NCI-H510A treated with DMSO at 0.1 percent for 48 hours (cell line): ENCODE results near the gene MACC1.
A peak's percentile ranks its signal among the peaks of the same experiment; 100 is the strongest.
"Not testable (repeated sequence)": the region's sequence is repeated elsewhere in the genome, so short reads cannot be mapped to it uniquely, and the experiment has no call there.

Experiments
- DNase-seq: peaks from one replicate; lab custom pipeline; 2025; lab: John Stamatoyannopoulos, UW

Gene MACC1

GRCh38 chr7:20207811-20208210, 9.4 kb downstream of the MACC1 start:
- DNase-seq: not testable (repeated sequence)

DNA sequence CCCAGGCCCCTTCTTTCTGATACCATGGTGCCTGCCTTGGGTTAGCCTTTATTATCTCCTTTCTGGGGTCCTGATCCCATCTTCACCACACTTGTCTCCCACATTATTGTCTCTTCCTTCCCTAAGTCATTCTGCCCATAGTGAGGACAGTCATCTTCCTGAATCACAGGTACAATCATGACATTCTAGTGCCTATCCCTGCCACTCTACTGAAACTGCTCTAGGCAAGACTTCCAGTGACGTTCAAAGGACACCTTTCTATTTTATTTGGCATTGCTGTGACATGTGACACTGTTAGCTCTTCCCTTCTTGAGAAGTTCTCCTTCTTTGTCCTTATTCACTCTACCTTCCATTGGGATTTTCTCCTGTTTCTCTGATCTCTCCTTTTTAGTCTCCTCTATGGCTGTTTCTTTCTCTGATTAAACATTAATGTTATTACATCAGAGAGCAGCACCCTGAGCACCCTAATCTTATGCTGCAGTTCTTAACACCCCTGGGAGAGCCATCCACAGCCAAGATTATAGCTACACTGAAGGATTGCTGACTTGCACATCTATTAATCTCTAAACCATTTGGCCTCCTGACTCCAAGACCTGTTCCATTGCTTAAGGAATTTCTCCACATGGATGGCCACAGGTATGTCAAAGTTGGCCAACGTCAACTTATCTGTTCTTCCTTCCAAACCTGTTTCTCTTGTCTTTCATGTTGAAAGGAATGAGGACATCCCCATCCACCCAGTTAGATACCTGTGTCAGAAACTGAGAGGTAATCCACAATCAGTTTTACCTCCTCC, 10.9 kb downstream of the MACC1 start:
- DNase-seq: no peak

- no peak for DNase-seq
Measured at GRCh38 chr7:20203316-20203715, 13.9 kb downstream of the MACC1 start.

DNA sequence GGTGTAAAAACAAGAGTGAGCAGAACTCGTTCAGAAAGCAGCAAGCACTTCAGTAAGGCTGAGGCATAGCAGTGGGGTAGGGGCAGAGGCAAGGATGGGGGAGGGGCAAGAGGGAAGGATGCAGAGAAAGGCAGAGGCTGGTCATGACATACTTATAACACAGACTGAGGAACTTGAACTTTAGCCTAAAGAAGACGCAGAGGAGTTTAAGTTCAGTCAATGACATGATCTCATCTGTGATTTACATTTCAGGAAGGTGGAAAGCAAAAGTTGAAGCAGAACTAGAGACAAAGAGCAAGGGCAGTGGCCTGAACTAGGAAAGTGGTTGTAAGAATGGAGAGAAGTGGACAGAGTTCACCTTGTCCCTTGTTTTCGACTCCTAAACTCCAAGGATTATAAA, 15.8 kb downstream of the MACC1 start:
- peak; percentile 34 for DNase-seq

DNA sequence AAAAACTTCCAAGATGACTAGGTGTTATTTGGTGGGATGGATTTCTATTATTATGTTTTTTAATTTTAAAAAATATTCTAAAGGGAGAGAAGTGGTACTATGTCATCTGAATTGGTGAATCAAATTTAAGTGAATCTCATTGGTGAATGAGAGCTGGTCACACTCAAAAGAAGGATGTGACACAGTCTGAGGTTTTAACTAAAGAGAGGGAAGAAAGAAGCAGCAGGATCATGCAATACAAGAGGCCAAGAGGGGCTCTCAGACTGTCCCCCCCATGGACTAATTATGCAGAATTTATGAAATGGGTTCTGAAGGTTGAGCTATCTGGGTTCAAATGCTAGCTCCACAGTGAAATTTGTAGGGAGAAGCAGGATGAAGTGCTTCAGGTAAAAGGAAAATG, 16.2 kb downstream of the MACC1 start:
- no peak for DNase-seq

GRCh38 chr7:20200361-20200760, 16.8 kb downstream of the MACC1 start:
- DNase-seq: no peak

DNA sequence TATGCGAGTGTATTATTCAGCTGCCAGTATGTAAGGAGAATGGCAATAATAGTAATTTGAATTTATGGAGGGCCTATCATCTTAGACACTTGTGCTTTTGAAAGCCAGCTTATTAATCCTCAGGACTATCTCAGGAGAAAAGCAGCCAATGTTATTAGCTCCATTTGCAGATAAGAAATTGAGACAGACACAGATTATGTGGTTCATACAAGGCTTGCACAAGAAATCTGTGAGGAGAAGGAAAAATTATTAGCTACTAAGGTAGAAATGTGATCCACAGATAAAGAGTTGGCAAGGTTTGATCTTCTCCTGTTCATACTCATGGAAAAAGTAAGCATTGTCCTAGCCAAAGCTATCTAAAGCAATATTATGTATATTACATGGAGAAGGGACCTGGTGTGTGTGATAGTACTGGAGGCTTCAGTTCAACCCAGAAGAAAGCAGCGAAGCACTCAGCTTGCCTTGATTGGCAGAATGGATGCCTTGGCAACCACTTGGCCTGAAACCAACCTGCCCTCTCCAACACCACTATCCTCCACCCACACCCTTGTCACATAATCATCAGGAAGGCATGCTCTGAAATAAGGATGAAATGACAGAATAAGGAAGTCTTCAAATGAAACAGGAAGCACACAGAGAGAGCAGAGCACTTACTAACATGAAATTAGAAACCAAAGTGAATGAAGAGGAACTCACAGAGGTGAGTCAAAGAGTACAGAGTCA, 18.0 kb downstream of the MACC1 start:
- DNase-seq: peak; percentile 92

DNA sequence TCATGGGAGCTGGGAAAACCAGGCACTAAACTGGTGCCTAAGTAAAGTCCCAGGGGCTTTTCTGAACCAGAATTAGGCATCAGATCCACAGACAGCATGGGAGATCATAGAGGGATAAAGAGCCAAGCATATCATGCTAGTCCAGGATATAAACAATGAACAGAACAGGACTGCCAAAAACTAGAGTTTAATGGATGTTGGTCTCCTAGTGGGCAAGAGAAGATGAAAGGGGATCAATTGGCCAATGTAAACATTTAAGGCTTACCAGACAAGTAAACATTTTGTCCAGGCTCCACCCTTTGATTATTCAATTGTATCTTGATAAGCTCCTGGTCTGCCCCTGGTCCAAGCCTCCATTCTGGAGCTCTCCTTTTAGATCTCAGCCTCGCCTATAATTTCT, 18.9 kb downstream of the MACC1 start:
- DNase-seq: peak; percentile 59

DNA sequence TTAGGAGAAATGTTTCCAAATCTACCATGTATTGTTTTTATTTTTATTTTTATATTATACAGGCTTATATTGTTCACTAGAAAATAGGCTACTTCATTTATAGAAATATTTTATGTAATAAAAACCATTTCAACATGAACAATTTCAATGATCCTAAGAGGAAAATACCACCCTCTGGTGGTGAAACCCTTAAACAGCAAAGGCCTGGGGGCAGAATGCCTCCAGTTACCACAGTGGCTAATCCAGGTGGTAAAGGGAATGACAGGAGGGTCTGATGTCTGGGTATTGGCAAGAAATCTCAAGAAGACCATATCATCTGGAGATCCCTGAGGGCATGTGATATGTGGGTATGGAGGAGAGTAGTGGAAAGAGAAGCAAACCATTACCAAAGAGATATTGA, 19.3 kb downstream of the MACC1 start:
- no peak for DNase-seq

DNA sequence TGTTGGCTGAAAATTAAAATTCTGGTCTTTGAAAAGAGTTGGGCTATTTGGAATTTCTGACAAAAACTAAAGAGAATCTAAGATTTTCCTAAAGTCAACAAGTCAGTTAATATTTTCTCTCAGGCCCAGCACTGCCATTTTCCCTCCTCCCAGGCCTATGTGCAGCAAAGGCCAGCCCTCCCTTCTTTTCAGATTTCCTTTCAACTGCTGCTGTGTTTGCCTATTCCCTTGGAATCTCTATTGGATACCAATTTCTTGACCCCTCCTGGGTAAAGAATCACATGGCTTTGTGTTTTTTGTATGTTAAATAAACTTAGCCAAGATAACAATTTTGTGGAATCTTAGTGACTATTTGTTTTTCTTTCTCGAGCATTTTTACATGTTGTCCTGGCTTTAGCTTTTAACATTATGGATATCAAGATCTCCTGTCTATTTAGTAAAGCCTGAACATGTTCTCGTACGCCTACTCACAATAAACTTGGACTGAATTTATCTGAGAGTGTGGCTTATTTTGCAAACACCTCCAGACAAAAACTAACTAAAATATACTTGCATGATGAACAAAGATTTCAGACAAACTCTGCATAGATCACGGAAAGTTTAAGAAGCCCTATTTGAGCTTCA, 19.9 kb downstream of the MACC1 start:
- DNase-seq: no peak

GRCh38 chr7:20194343-20194995, 22.7 kb downstream of the MACC1 start:
- no peak for DNase-seq

DNA sequence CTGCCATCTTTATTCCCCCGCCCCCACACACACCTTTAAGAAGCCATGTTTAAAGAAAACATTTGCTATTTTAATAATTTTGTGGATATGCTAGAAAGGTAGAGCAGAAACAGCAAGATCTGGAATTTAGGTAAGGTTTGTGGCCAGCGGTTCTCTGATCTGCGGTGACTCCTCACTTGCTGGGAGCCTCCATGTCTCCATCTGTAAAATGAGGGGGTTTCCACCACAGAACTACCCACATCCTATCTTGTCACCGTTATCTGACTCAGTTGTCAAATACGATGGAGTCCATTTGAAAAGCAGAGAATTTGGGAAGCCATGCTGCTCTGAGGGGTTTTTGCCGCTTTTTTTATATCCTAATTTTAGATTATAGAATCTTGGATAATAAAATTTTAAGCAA, 23.3 kb downstream of the MACC1 start:
- DNase-seq: no peak

GRCh38 chr7:20193242-20193777, 23.9 kb downstream of the MACC1 start:
- no peak for DNase-seq

DNA sequence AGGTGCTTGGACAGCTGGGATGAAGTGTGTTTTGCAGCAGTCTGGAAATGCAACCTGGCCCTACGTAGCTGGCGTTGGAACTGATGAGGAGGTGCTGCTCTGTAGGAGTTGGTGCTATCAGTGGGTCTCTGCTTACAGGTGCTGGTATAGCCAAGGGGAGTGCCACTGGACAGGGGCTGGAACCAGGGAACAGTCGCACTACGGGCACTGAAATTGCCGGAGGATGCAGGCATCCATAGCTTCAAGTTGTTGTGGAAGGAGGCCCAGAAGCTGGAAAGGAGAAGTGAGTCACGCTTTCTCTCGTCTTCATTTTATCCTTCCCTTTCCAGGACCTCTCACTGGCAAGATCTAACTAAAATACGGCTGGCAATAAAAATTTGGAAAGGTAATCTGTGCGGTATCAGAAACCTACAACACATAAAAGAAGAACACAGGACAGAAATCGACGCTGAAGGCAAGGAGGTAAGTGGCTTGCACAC, 25.8 kb downstream of the MACC1 start:
- no peak for DNase-seq

DNA sequence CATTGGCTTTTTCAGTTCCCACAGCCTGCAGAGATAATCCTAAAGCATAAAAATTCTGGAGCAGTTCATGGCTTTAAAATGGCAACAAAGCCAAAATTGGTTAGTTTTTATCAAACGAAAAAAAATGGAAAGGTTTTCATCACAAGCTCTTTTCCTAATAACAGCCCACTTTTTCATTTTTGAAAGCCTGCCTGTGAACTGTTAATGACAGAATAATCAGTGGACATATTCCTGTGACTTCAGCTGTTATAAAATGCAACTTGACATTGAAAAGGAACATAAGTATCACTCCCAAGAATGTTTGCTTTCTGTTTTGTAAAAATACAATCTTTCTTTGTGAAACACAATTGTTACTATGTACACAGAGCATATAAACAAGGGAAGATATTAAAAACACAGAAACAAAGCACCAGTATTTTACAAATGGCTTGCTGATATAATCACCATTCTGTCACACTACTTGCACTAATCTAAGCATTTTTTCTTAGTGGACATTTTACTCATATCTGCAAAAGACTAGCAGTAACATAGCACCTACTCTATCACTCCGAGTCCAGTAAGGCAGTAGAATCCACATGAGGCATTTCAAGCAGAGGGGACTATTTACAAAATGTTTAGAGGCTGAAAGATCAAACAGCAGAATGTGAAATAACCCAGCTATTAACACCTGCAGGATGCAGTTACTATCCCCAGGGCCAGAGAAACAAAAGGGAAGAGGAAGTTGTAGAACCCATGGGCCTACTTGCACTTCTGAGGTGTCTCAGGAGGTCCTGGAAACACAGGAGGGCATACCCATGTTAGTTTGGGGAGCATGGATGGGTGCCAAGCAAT, 26.4 kb downstream of the MACC1 start:
- DNase-seq: peak; percentile 28

- DNase-seq: no peak
Measured at GRCh38 chr7:20189852-20190251, 27.3 kb downstream of the MACC1 start.

DNA sequence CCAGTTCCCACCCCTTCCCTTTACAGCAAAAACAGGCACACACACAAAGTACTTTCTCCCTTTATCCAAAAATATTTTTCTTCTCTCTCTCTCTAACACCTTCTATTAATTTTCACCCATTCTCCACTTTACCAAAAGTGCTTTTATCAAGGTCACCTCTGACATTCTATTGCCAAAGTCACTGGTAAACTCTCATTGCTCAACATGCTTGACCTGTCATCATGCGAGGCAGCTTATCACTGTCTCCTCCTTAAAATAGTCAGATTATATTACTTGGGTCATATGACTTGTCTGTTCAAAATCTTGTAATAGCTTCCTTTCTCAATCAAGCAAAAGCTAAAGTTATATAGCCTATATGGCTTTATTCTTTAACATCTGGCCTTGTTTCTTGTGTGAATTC, 28.6 kb downstream of the MACC1 start:
- DNase-seq: no peak

GRCh38 chr7:20187850-20188249, 29.3 kb downstream of the MACC1 start:
- not testable (repeated sequence) for DNase-seq

DNA sequence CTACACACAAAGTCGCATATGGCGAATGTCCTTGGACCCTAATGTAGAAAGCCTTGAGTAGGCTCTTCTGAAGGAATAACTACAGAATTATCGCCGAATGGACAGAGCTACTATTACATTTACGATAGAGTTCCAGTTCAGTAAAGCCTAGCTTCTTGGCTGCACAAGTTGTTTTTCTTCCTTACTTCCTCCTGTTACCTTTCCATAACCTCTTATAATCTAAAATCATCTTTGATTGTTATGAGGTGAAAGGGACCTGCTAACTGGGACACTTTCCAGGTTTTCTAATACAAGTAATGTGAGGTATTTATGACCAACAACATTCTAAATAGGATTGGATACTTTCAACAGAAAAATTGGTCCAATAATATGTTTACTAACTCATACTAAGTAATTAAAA, 31.2 kb downstream of the MACC1 start:
- no peak for DNase-seq

DNA sequence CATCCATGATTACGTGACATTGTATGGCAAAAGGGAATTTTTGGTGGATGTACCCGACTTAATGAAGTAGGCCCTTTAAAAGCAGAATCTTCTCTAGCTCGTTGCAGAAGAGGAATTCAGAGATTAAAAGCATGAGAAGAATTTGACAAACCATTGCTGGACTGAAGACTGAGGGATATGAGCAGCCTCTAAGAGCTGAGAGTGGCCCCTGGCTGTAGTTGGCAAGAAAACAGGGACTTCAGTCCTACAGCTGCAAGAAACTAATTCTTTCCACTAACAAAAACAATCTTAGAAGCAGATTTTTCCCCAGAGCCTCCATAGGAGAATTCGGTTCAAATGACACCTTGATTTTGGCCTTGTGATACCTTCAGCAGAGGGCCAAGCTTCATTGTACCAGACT, 34.1 kb downstream of the MACC1 start:
- no peak for DNase-seq

DNA sequence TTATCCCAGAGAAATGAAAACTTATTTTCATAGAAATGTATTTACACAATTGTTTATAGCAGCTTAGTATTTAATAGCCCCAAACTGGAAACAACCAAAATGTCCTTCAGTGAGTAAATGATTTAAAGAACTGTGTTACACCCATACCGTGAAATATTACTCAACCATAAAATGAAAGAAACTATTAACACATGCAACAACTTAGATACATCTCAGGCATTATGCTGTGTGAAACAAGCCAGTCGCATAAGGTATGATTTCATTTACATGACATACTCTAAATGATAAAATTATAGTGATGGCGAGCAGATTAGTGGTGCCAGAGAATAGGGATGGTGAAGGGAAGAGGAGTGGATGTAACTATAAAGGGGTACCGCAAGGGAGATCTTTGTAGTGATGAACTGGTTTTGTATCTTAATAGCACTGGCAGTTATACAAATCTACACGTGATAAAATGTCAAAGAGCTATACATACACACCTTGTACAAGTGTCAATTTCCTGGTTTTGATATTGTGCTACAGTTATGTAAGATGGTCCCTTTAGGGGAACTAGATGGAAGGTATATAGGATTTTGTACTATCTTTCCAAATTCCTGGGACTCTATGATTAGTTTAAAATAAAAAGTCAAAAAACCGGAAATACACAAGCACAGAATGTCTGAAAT, 40.5 kb downstream of the MACC1 start:
- DNase-seq: no peak
